ENCODE results near the gene POLR2F.

The POLR2F gene

DNA sequence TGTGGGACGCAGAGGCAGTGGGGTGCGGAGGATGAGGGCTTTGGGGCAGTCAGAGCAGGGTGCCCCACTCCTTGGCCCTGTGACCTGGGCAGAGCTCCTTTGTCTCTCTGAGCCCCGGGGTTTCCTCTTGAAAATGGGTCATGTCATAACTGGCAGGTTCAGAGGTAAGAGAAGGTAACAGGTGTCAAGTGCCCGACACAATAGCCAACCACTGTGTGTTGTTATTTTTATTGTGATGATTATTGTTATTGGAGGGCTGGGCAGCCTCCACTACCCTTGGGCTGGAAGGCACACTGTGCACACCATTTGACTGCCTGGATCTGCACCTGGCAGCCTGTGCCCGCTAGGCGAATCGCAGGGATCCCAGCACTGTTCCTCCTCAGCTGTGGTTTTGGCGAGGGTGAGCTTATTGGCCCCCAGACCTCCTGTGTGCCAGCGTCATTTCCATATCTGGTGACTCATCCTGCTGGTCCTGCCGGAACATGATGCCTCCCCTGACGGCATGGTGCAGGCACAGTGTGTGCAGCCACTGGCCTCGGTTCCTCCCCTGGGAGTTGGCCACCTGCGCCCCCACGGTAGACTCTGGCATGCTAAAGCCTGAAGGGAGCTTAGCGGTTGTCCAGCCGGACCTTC lies 46.3 kb downstream of the POLR2F start:
- in situ Hi-C loops (cut with HindIII; ENCODE audit: low sequenced_read_pairs) = no loop called here
- DNase-seq (ENCODE audit: low read depth) = peak; percentile 49
- TF ChIP-seq, protein P1, sequence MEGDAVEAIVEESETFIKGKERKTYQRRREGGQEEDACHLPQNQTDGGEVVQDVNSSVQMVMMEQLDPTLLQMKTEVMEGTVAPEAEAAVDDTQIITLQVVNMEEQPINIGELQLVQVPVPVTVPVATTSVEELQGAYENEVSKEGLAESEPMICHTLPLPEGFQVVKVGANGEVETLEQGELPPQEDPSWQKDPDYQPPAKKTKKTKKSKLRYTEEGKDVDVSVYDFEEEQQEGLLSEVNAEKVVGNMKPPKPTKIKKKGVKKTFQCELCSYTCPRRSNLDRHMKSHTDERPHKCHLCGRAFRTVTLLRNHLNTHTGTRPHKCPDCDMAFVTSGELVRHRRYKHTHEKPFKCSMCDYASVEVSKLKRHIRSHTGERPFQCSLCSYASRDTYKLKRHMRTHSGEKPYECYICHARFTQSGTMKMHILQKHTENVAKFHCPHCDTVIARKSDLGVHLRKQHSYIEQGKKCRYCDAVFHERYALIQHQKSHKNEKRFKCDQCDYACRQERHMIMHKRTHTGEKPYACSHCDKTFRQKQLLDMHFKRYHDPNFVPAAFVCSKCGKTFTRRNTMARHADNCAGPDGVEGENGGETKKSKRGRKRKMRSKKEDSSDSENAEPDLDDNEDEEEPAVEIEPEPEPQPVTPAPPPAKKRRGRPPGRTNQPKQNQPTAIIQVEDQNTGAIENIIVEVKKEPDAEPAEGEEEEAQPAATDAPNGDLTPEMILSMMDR (IDR thresholded peaks at IDR 0.05; ENCODE audit: low read depth, low read length, missing control alignments) = no peak
- no peak overlapping the region for H3K4me3 ChIP-seq (ENCODE audit: low read depth, low read length)

- DNase-seq (ENCODE audit: low read depth) = no peak
- H3K4me3 ChIP-seq (ENCODE audit: low read depth, low read length) = no peak overlapping the region
- in situ Hi-C loops (cut with HindIII; ENCODE audit: low sequenced_read_pairs) = no loop called here
- TF ChIP-seq, protein P1 (IDR thresholded peaks at IDR 0.05; ENCODE audit: low read depth, low read length, missing control alignments) = no peak
These were observed 52.4 kb downstream of the POLR2F start for GRCh38 chr22:38005943-38006342.

DNA sequence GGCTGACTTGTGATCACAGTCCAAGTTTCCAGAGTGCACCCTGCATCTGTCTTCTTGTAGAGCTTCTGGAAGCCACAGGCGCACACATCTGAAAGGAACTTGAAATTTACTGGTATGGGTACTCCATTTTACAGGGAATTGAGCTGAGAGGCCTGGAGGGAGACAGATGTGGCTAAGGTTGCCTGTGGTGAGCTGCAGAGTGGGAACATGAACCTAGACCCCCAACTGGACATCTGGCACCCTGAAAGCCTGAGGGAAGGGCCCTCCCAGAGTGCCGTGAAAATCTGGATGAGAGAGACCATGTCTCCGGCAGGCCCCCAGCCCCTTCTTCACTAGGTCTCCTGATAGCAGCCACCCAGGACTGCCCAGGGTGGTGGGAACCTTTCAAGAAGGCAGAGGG lies 53.4 kb downstream of the POLR2F start:
- no peak for DNase-seq (ENCODE audit: low read depth)
- no peak overlapping the region for H3K4me3 ChIP-seq (ENCODE audit: low read depth, low read length)
- TF ChIP-seq, protein P1 (IDR thresholded peaks at IDR 0.05; ENCODE audit: low read depth, low read length, missing control alignments) = no peak
- in situ Hi-C loops (cut with HindIII; ENCODE audit: low sequenced_read_pairs) = no loop called here

- no peak overlapping the region for H3K4me3 ChIP-seq (ENCODE audit: low read depth, low read length)
- in situ Hi-C loops (cut with HindIII; ENCODE audit: low sequenced_read_pairs) = no loop called here
- DNase-seq (ENCODE audit: low read depth) = no peak
- TF ChIP-seq, protein P1 (IDR thresholded peaks at IDR 0.05; ENCODE audit: low read depth, low read length, missing control alignments) = no peak
These were observed 53.9 kb downstream of the POLR2F start for GRCh38 chr22:38007330-38007902.

- no peak overlapping the region for H3K4me3 ChIP-seq (ENCODE audit: low read depth, low read length)
- in situ Hi-C loops (cut with HindIII; ENCODE audit: low sequenced_read_pairs) = no loop called here
- DNase-seq (ENCODE audit: low read depth) = no peak
- TF ChIP-seq, protein P1 (IDR thresholded peaks at IDR 0.05; ENCODE audit: low read depth, low read length, missing control alignments) = no peak
These were observed 55.7 kb downstream of the POLR2F start for GRCh38 chr22:38009000-38009806.

DNA sequence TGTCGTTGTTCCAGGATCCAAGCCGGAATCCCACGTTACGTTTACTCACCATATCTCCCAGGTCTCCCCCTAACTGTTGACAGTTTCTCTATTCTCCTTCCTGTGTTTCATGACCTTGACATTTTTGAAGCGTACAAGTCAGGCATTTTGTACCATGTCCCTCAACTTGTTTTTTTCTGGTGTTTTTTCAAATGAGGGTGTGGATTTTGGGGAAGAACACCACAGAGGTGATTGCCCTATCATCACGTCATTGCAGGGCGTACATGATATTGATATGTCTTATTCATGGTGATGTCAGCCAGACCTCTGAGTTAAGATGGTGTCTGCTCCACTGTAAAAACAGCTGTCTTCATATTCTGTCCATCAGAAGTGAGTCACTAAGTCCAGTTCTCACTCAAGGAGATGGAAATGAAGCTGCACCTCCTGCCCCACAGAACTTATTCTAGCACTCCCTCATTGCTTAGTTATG lies 59.1 kb downstream of the POLR2F start:
- TF ChIP-seq, protein P1 (IDR thresholded peaks at IDR 0.05; ENCODE audit: low read depth, low read length, missing control alignments) = no peak
- DNase-seq (ENCODE audit: low read depth) = no peak
- in situ Hi-C loops (cut with HindIII; ENCODE audit: low sequenced_read_pairs) = no loop called here
- H3K4me3 ChIP-seq (ENCODE audit: low read depth, low read length) = no peak overlapping the region
